Mucosa of gallbladder (tissue), 1 donor: ENCODE data around the gene RILPL2. TPM values are rescaled to one million over a fixed set of nuclear protein-coding genes. Genes with fewer than 3 reads are reported as not detected.
"Not testable (repeated sequence)": the region's sequence is repeated elsewhere in the genome, so short reads cannot be mapped to it uniquely, and the experiment has no call there.

Source experiments
- DNase-seq: peaks from one replicate; pipeline ENCODE4 v3.0.0-alpha.2; 2020; ENCODE audit warnings: low spot score
- total RNA-seq: library from RNA; stranded (reverse); gene quantifications from one replicate; pipeline ENCODE4 v1.2.1, GENCODE V29; 2021
- donor health status: DM: no; HTN: no; CAD: no.

Gene RILPL2
- total RNA-seq, 1 donor from 2014 or later = 6.2 TPM

GRCh38 chr12:123384318-123384993, 52.0 kb downstream of the RILPL2 start:
- DNase-seq = no peak

- DNase-seq = no peak
Observed at GRCh38 chr12:123382684-123383083, 53.8 kb downstream of the RILPL2 start.

- DNase-seq = no peak
Observed at GRCh38 chr12:123379391-123379790, 57.1 kb downstream of the RILPL2 start.

GRCh38 chr12:123372415-123372814, 64.1 kb downstream of the RILPL2 start:
- not testable (repeated sequence) for DNase-seq

GRCh38 chr12:123371667-123372368, 64.7 kb downstream of the RILPL2 start:
- DNase-seq = not testable (repeated sequence)

GRCh38 chr12:123369229-123369628, 67.3 kb downstream of the RILPL2 start:
- DNase-seq = no peak

GRCh38 chr12:123368431-123368830, 68.1 kb downstream of the RILPL2 start:
- not testable (repeated sequence) for DNase-seq

- DNase-seq = no peak
Observed at GRCh38 chr12:123367511-123367910, 69.0 kb downstream of the RILPL2 start.

Other genes starting within 250 kb of the RILPL2 start
- 14.5 TPM for gene MPHOSPH9, start 203.5 kb downstream of the RILPL2 start, total RNA-seq
- gene MTRFR, start 203.2 kb downstream of the RILPL2 start, total RNA-seq = 14.0 TPM
- gene CDK2AP1, start 164.8 kb downstream of the RILPL2 start, total RNA-seq = 92.0 TPM
- 29.7 TPM for gene SBNO1, start 71.8 kb downstream of the RILPL2 start, total RNA-seq
- gene KMT5A, start 52.6 kb downstream of the RILPL2 start, total RNA-seq = 39.7 TPM
- gene SNRNP35, start 21.5 kb upstream of the RILPL2 start, total RNA-seq = 22.0 TPM
- gene RILPL1, start 97.0 kb upstream of the RILPL2 start, total RNA-seq = 13.4 TPM
- 258 TPM for gene TMED2, start 147.9 kb upstream of the RILPL2 start, total RNA-seq
- gene DDX55, start 165.4 kb upstream of the RILPL2 start, total RNA-seq = 12.7 TPM
- gene EIF2B1, start 197.0 kb upstream of the RILPL2 start, total RNA-seq = 41.9 TPM
- gene GTF2H3, start 197.1 kb upstream of the RILPL2 start, total RNA-seq = 18.2 TPM
- 15.2 TPM for gene TCTN2, start 234.4 kb upstream of the RILPL2 start, total RNA-seq